COLO668 (cell line): ENCODE results near the gene SETBP1.
A peak's percentile ranks its signal among the peaks of the same experiment; 100 is the strongest.

Experiments
- DNase-seq: peaks from one replicate; lab custom pipeline; 2025; ENCODE audit not compliant: unreplicated experiment; lab: John Stamatoyannopoulos, UW

SETBP1 gene

GRCh38 chr18:45006934-45007333, 326.2 kb downstream of the SETBP1 start:
- no peak for DNase-seq

GRCh38 chr18:45007531-45007930, 326.8 kb downstream of the SETBP1 start:
- DNase-seq = no peak

GRCh38 chr18:45008694-45009413, 328.2 kb downstream of the SETBP1 start:
- DNase-seq = peak; percentile 49

GRCh38 chr18:45009756-45010155, 329.1 kb downstream of the SETBP1 start:
- peak; percentile 62 for DNase-seq

GRCh38 chr18:45012286-45012685, 331.6 kb downstream of the SETBP1 start:
- DNase-seq = no peak

- DNase-seq = no peak
Measured at GRCh38 chr18:45014047-45014501, 333.4 kb downstream of the SETBP1 start.

GRCh38 chr18:45015788-45016128, 335.1 kb downstream of the SETBP1 start:
- no peak for DNase-seq

- DNase-seq = no peak
Measured at GRCh38 chr18:45019469-45019868, 338.8 kb downstream of the SETBP1 start.

GRCh38 chr18:45023519-45023918, 342.8 kb downstream of the SETBP1 start:
- DNase-seq = no peak

GRCh38 chr18:45024357-45025088, 343.8 kb downstream of the SETBP1 start:
- no peak for DNase-seq

- no peak for DNase-seq
Measured at GRCh38 chr18:45025089-45025450, 344.4 kb downstream of the SETBP1 start.

- no peak for DNase-seq
Measured at GRCh38 chr18:45026162-45026561, 345.5 kb downstream of the SETBP1 start.

GRCh38 chr18:45034179-45034578, 353.5 kb downstream of the SETBP1 start:
- DNase-seq = no peak

- DNase-seq = no peak
Measured at GRCh38 chr18:45037618-45038017, 356.9 kb downstream of the SETBP1 start.

GRCh38 chr18:45039376-45039775, 358.7 kb downstream of the SETBP1 start:
- DNase-seq = no peak

- DNase-seq = no peak
Measured at GRCh38 chr18:45040879-45041278, 360.2 kb downstream of the SETBP1 start.

- no peak for DNase-seq
Measured at GRCh38 chr18:45044787-45045186, 364.1 kb downstream of the SETBP1 start.

- DNase-seq = no peak
Measured at GRCh38 chr18:45046228-45046627, 365.5 kb downstream of the SETBP1 start.

GRCh38 chr18:45046961-45047360, 366.3 kb downstream of the SETBP1 start:
- DNase-seq = no peak

GRCh38 chr18:45049578-45050319, 369.1 kb downstream of the SETBP1 start:
- DNase-seq = no peak

- no peak for DNase-seq
Measured at GRCh38 chr18:45050712-45051601, 370.3 kb downstream of the SETBP1 start.
